ENCODE results near the gene VMP1.
"Not testable (repeated sequence)": the region's sequence is repeated elsewhere in the genome, so short reads cannot be mapped to it uniquely, and the experiment has no call there.

The VMP1 gene

DNA sequence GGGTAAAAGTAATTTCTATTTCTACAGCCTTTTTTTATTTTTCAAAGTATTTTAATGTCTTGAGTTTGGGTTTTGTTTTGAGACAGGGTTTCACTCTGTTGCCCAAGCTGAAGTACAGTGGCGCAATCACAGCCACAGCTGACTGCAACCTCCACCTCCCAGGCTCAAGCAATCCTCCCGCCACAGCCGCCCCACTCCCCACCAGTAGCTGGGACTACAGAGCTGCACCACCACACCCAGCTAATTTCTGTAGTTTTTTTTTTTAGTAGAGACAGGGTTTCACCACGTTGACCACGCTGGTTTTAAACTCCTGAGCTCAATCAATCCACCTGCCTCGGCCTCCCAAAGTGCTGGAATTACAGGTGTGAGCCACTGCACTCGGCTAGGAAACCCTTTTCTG lies 141.3 kb downstream of the VMP1 start:
- in situ Hi-C loops (cut with HindIII; ENCODE audit: low pct_unique_long_range_greater_than_20kb, low sequenced_read_pairs) = no loop called here
- no peak for DNase-seq (ENCODE audit: low read depth in 1 of 2, low spot score in 1 of 2)

DNA sequence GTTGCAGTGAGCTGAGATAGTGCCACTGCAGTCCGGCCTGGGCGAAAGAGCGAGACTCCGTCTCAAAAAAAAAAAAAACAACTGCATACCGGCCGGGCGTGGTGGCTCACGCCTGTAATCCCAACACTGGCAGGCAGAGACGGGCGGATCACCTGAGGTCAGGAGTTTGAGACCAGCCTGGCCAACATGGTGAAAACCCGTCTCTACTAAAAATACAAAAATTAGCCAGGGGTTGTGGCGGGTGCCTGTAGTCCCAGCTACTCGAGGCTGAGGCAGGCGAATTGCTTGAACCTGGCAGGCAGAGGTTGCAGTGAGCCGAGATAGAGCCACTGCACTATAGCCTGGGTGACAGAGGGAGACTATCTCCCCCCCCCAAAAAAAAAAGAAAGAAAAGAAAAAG lies 142.9 kb downstream of the VMP1 start:
- DNase-seq (ENCODE audit: low read depth in 1 of 2, low spot score in 1 of 2); in situ Hi-C loops (cut with HindIII; ENCODE audit: low pct_unique_long_range_greater_than_20kb, low sequenced_read_pairs): not testable (repeated sequence)

More for the DNA sequence above, 141.3 kb downstream of the VMP1 start:
- TF ChIP-seq JUND (IDR thresholded peaks at IDR 0.05; ENCODE audit: low read depth) = no peak

DNA sequence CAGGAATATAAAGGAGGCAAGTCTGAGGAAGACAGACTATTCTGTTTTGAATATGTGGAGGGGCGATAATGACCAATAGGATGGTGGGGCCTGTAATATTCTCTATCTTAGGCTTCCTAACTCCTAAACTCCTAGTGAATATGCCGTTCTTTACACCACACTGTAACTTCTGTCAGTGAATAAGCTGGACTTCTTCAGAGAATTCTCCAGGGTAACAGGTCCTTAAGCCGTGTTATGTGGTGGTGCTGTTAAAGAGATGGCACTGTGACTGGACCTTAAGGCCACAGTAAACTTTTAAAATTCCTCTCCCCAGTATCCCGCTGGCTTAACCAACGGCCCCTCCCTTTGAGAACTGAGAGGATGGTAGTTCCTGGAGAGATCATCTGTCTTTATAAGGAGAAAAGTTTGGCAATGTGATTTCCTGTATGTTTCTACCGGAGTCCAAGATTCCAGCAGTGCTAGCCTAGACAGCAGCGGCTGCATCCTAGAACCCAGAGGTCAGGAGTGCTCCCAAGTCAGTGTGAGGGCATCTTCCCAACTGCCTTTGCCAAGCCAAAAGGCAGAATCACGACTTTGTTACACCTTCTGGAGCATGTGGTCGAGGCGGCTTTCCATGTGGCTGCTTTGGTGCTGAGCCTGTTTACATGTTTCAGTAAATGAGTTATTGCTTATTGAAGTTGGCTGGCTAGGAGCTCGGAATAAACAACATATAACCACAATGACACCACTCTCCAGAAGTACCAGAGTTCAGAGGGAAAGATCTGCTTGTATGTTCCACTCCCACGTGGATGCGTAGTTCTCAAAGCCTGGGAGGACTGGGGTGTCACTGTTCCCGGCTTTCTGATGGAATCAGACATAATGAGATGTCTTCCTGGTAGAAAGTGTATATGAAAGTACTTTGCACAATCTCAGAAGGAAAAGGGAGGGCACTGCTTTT lies 144.3 kb downstream of the VMP1 start:
- in situ Hi-C loops (cut with HindIII; ENCODE audit: low pct_unique_long_range_greater_than_20kb, low sequenced_read_pairs) = no loop called here
- DNase-seq (ENCODE audit: low read depth in 1 of 2, low spot score in 1 of 2) = peak in 1 of 2 experiments; percentile 92
- TF ChIP-seq JUND (IDR thresholded peaks at IDR 0.05; ENCODE audit: low read depth) = no peak

- DNase-seq (ENCODE audit: low read depth in 1 of 2, low spot score in 1 of 2); in situ Hi-C loops (cut with HindIII; ENCODE audit: low pct_unique_long_range_greater_than_20kb, low sequenced_read_pairs): not testable (repeated sequence)
These were observed 145.4 kb downstream of the VMP1 start for GRCh38 chr17:59852847-59853167.

GRCh38 chr17:59853168-59853918 lies 145.9 kb downstream of the VMP1 start:
- in situ Hi-C loops (cut with HindIII; ENCODE audit: low pct_unique_long_range_greater_than_20kb, low sequenced_read_pairs) = no loop called here
- peak in 1 of 2 experiments; percentile 98 for DNase-seq (ENCODE audit: low read depth in 1 of 2, low spot score in 1 of 2)
- TF ChIP-seq JUND (IDR thresholded peaks at IDR 0.05; ENCODE audit: low read depth) = 0 out of 2 replicates have a peak, but pooled peaks have one; percentile 21

- DNase-seq (ENCODE audit: low read depth in 1 of 2, low spot score in 1 of 2); in situ Hi-C loops (cut with HindIII; ENCODE audit: low pct_unique_long_range_greater_than_20kb, low sequenced_read_pairs): not testable (repeated sequence)
These were observed 146.7 kb downstream of the VMP1 start for GRCh38 chr17:59853919-59854729.

GRCh38 chr17:59856859-59857794 lies 149.7 kb downstream of the VMP1 start:
- peak; percentile 9; the same call in 1 of the 2 replicates for TF ChIP-seq JUND (IDR thresholded peaks at IDR 0.05; ENCODE audit: low read depth)
- DNase-seq (ENCODE audit: low read depth in 1 of 2, low spot score in 1 of 2) = peak in 1 of 2 experiments; percentile 82
- in situ Hi-C loops (cut with HindIII; ENCODE audit: low pct_unique_long_range_greater_than_20kb, low sequenced_read_pairs) = no loop called here

- no peak for TF ChIP-seq JUND (IDR thresholded peaks at IDR 0.05; ENCODE audit: low read depth)
- in situ Hi-C loops (cut with HindIII; ENCODE audit: low pct_unique_long_range_greater_than_20kb, low sequenced_read_pairs) = no loop called here
- DNase-seq (ENCODE audit: low read depth in 1 of 2, low spot score in 1 of 2) = no peak
These were observed 150.8 kb downstream of the VMP1 start for GRCh38 chr17:59858167-59858816.

DNA sequence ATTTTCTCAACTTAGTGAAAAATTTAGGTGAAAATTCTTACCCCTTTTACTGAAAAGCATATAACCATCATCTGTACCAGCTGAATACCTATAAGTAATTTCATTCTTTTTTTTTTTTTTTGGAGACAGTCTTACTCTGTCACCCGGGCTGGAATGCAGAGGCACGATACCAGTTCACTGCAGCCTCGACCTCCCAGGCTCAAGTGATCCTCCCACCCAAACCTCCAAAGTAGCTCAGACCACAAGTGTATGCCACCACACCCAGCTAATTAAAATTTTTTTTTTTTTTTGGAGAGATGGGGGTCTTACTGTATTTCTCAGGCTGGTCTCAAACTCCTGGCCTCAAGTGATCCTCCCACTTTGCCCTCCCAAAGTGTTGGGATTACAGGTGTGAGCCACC lies 151.5 kb downstream of the VMP1 start:
- in situ Hi-C loops (cut with HindIII; ENCODE audit: low pct_unique_long_range_greater_than_20kb, low sequenced_read_pairs) = no loop called here
- TF ChIP-seq JUND (IDR thresholded peaks at IDR 0.05; ENCODE audit: low read depth) = no peak
- DNase-seq (ENCODE audit: low read depth in 1 of 2, low spot score in 1 of 2) = no peak

- TF ChIP-seq JUND (IDR thresholded peaks at IDR 0.05; ENCODE audit: low read depth) = no peak
- in situ Hi-C loops (cut with HindIII; ENCODE audit: low pct_unique_long_range_greater_than_20kb, low sequenced_read_pairs) = no loop called here
- DNase-seq (ENCODE audit: low read depth in 1 of 2, low spot score in 1 of 2) = peak in 1 of 2 experiments; percentile 82
These were observed 152.1 kb downstream of the VMP1 start for GRCh38 chr17:59859444-59860025.

- no peak for TF ChIP-seq JUND (IDR thresholded peaks at IDR 0.05; ENCODE audit: low read depth)
- no peak for DNase-seq (ENCODE audit: low read depth in 1 of 2, low spot score in 1 of 2)
- in situ Hi-C loops (cut with HindIII; ENCODE audit: low pct_unique_long_range_greater_than_20kb, low sequenced_read_pairs) = no loop called here
These were observed 156.2 kb downstream of the VMP1 start for GRCh38 chr17:59863616-59864015.

All from T47D (cell line).